Sigmoid colon (tissue), 4 donors: ENCODE results near the gene FAM24A.

ENCODE experiments used
- CTCF ChIP-seq, 4 experiments: fragments of 450-650 bp in 3 of 4; fragments of 200-600 bp in 1 of 4; IDR thresholded peaks; one replicate each; pipeline ENCODE4 v1.5.1; 2016 to 2019; ENCODE audit warnings: antibody characterized with exemption in 4 of 4, mild to moderate bottlenecking in 3 of 4, moderate library complexity in 2 of 4
- POLR2A ChIP-seq, 2 donors: fragments of 450-650 bp; IDR thresholded peaks; one replicate each; pipeline ENCODE4 v1.6.1; 2016; ENCODE audit warnings: antibody characterized with exemption in 2 of 2, mild to moderate bottlenecking in 2 of 2, moderate library complexity in 2 of 2
- POLR2AphosphoS5 ChIP-seq, 4 donors: sonication (generic); formaldehyde crosslinking; IDR thresholded peaks; one replicate each; pipeline ENCODE4 v1.6.1; 2017; ENCODE audit warnings: antibody characterized with exemption in 4 of 4

GRCh38 chr10:122915700-122916099, 5.3 kb downstream of the FAM24A start:
- no peak for TF ChIP-seq POLR2AphosphoS5 (IDR thresholded peaks at IDR 0.05)
- no peak for TF ChIP-seq CTCF (IDR thresholded peaks at IDR 0.05)
- TF ChIP-seq POLR2A (IDR thresholded peaks at IDR 0.05), result no peak
